H1 (cell line): ENCODE data around the gene DAZAP1.

Experiments used
- CEBPB ChIP-seq: IDR thresholded peaks from 2 replicates; pipeline ENCODE4 v1.6.1; 2012; ENCODE audit warnings: low read depth, low read length
- EZH2 ChIP-seq: fragments of 200-600 bp; sonication (generic); IDR thresholded peaks from 2 replicates; pipeline ENCODE4 v1.7.1; 2012; ENCODE audit warnings: low read depth, mild to moderate bottlenecking, moderate library complexity, low read length, inconsistent platforms; ENCODE audit not compliant: severe bottlenecking
- FOSL1 ChIP-seq: IDR thresholded peaks from 2 replicates; pipeline ENCODE4 v1.6.1; 2011; ENCODE audit warnings: mild to moderate bottlenecking, low read depth, low read length, moderate library complexity; ENCODE audit not compliant: insufficient read depth
- GABPA ChIP-seq: IDR thresholded peaks from 2 replicates; pipeline ENCODE4 v1.6.1; 2011; ENCODE audit warnings: mild to moderate bottlenecking, low read length, moderate library complexity, borderline replicate concordance; ENCODE audit not compliant: insufficient read depth
- POLR2A ChIP-seq, 2 experiments: IDR thresholded peaks; 1 replicate in 1 of 2; 2 replicates in 1 of 2; pipeline ENCODE4 v1.6.1; 2011; ENCODE audit warnings: low read depth in 2 of 2, low read length in 2 of 2, mild to moderate bottlenecking in 2 of 2; ENCODE audit errors: control extremely low read depth in 1 of 2
- SIN3A ChIP-seq, 2 experiments: IDR thresholded peaks in 1 of 2; conservative IDR thresholded peaks in 1 of 2; 2 replicates each; pipeline ENCODE4 v1.6.1; 2011 to 2012; ENCODE audit warnings: low read length in 2 of 2, improper control_type of control experiment in 1 of 2, low read depth in 1 of 2, mild to moderate bottlenecking in 1 of 2
- SIRT6 ChIP-seq: IDR thresholded peaks from one replicate; pipeline ENCODE4 v1.7.1; 2012; ENCODE audit warnings: low read length, inconsistent platforms
- SRF ChIP-seq: IDR thresholded peaks from 2 replicates; pipeline ENCODE4 v1.6.1; 2011; ENCODE audit warnings: mild to moderate bottlenecking, low read depth, low read length, moderate library complexity
- TBP ChIP-seq: IDR thresholded peaks from 2 replicates; pipeline ENCODE4 v1.6.1; 2011; ENCODE audit warnings: low read depth, low read length, improper control_type of control experiment
- YY1 ChIP-seq: IDR thresholded peaks from 2 replicates; pipeline ENCODE4 v1.6.1; 2011; ENCODE audit warnings: low read depth, mild to moderate bottlenecking, low read length
- ZNF274 ChIP-seq: IDR thresholded peaks from 2 replicates; pipeline ENCODE4 v1.7.0; 2012; ENCODE audit warnings: low read length, borderline replicate concordance; ENCODE audit errors: extremely low read depth

GRCh38 chr19:1361601-1362386 is 45.6 kb upstream of the DAZAP1 start:
- TF ChIP-seq FOSL1 (no peak), TBP (no peak), YY1 (no peak), SIN3A (conservative IDR thresholded peaks at IDR 0.05 in 1 of 2, IDR thresholded peaks at IDR 0.05 in 1 of 2; ENCODE audit: low read depth in 1 of 2, low read length in 2 of 2) (no peak), CEBPB (no peak), POLR2A (IDR thresholded peaks at IDR 0.05; ENCODE audit: control extremely low read depth in 1 of 2, low read depth in 2 of 2, low read length in 2 of 2) (no peak), ZNF274 (no peak), EZH2 (no peak), GABPA (no peak), SRF (no peak), SIRT6 (no peak)
